Tibial artery (tissue), 4 donors: Measurements from ENCODE around the gene SCAMP1.

Experiments used
- DNase-seq, 2 donors: peaks; one replicate each; pipeline ENCODE4 v3.0.0-alpha.2; 2019
- H3K27ac ChIP-seq, 2 donors: fragments of 200-600 bp; sonication (generic) in 1 of 2; 1 replicate in 1 of 2; 2 replicates in 1 of 2; pipeline ENCODE4 v1.5.1; 2018 to 2019; ENCODE audit warnings: mild to moderate bottlenecking in 1 of 2
- H3K27me3 ChIP-seq, 2 donors: fragments of 200-600 bp; sonication (generic) in 1 of 2; one replicate each; pipeline versions ENCODE4 v1.5.1 to v1.6.0; 2016 to 2019
- H3K36me3 ChIP-seq, 3 donors: fragments of 200-600 bp; sonication (generic) in 2 of 3; one replicate each; pipeline ENCODE4 v1.5.1; 2016 to 2019; ENCODE audit warnings: mild to moderate bottlenecking in 2 of 3
- H3K4me1 ChIP-seq, 4 donors: fragments of 200-600 bp; sonication (generic) in 2 of 4; 1 replicate in 3 of 4; 2 replicates in 1 of 4; pipeline ENCODE4 v1.5.1; 2016 to 2019
- H3K4me3 ChIP-seq, 2 donors: fragments of 200-600 bp; sonication (generic) in 1 of 2; 1 replicate in 1 of 2; 2 replicates in 1 of 2; pipeline ENCODE4 v1.5.1; 2018 to 2019; ENCODE audit warnings: mild to moderate bottlenecking in 2 of 2
- H3K9me3 ChIP-seq, 3 donors: fragments of 200-600 bp; sonication (generic) in 1 of 3; one replicate each; pipeline ENCODE4 v1.5.1; 2016 to 2019
- intact Hi-C: fragments of 100-400 bp; cut with DNase I; formaldehyde crosslinking; loops from one replicate; pipeline ENCODE4 v1.15.0; 2023; ENCODE audit warnings: low total_unique reads
- TF ChIP-seq, protein P1 (sequence below), 2 experiments: fragments of 200-600 bp in 1 of 2; fragments of 450-650 bp in 1 of 2; IDR thresholded peaks; one replicate each; pipeline ENCODE4 v1.5.1; 2017 to 2019; ENCODE audit warnings: antibody characterized with exemption in 2 of 2, mild to moderate bottlenecking in 1 of 2, moderate library complexity in 1 of 2

SCAMP1 gene

GRCh38 chr5:78500871-78501270 is 140.5 kb downstream of the SCAMP1 start:
- Histone ChIP-seq H3K36me3 (no peaks in the 10 kb centered on the region), H3K9me3 (no peaks in the 10 kb centered on the region), H3K4me1 (peaks cover 5 to 63% (median 46%) of the 10 kb centered on the region in 4 donors), H3K27me3 (no peaks in the 10 kb centered on the region), H3K27ac (no peak overlapping the region), H3K4me3 (no peak overlapping the region)
- DNase-seq, result no peak
- TF ChIP-seq, protein P1, sequence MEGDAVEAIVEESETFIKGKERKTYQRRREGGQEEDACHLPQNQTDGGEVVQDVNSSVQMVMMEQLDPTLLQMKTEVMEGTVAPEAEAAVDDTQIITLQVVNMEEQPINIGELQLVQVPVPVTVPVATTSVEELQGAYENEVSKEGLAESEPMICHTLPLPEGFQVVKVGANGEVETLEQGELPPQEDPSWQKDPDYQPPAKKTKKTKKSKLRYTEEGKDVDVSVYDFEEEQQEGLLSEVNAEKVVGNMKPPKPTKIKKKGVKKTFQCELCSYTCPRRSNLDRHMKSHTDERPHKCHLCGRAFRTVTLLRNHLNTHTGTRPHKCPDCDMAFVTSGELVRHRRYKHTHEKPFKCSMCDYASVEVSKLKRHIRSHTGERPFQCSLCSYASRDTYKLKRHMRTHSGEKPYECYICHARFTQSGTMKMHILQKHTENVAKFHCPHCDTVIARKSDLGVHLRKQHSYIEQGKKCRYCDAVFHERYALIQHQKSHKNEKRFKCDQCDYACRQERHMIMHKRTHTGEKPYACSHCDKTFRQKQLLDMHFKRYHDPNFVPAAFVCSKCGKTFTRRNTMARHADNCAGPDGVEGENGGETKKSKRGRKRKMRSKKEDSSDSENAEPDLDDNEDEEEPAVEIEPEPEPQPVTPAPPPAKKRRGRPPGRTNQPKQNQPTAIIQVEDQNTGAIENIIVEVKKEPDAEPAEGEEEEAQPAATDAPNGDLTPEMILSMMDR (IDR thresholded peaks at IDR 0.05), result no peak
- intact Hi-C loops, result no loop called here

DNA sequence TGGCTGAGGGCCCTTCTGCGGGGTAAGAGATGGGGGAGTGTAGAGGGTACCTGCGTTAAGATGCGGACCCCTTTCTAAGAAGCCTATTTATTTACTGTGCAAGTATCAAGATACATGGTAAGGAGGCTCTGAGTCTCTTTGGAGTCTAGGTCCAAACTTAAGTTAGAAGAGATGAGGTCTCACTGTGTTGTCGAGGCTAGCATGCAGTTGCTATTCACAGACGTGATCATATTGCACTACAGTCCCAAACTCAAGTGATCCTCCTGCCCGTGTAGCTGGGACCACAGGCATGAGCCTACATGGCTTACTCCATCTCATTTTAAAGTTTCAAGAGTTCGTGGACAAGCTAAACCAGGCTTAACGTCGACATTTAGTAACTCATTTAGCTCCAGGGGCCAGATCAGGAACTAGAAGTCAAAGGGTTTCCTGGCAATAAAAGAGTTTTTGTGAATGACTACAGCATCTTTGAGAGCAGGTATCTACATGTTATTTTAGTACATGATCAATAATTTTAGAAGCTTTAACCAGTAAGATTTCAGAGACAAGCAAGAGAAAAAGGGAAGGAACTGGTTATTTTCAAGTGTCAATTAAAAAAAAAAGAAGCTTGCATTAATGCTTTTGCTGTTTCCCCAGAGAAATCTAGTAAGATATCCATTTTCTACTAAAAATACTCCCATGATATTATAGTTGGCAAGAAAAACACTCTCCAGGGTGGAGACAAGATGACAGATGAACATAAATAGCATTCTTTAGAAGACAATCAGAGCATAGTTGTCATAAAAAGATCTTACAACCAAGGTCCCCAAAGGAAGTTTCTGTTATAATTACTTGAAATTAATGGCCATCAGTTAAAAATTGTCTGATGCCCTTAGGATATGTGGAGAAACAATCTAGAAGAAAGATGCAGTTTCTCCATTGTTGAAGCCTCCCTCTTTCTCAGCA is 141.3 kb downstream of the SCAMP1 start:
- intact Hi-C loops, result no loop called here
- H3K4me3 ChIP-seq, result no peak overlapping the region
- H3K27ac ChIP-seq, result peak overlapping the region in 1 of 2 donors; percentile 15
- TF ChIP-seq, protein P1 (IDR thresholded peaks at IDR 0.05), result no peak
- H3K9me3 ChIP-seq, result no peaks in the 10 kb centered on the region
- H3K27me3 ChIP-seq, result no peaks in the 10 kb centered on the region
- peaks cover 5 to 63% (median 45%) of the 10 kb centered on the region in 4 donors for H3K4me1 ChIP-seq
- H3K36me3 ChIP-seq, result no peaks in the 10 kb centered on the region
- no peak for DNase-seq

GRCh38 chr5:78503958-78504653 is 143.7 kb downstream of the SCAMP1 start:
- no peaks in the 10 kb centered on the region for H3K9me3 ChIP-seq
- TF ChIP-seq, protein P1 (IDR thresholded peaks at IDR 0.05), result no peak
- no peaks in the 10 kb centered on the region for H3K36me3 ChIP-seq
- intact Hi-C loops, result no loop called here
- H3K4me1 ChIP-seq, result peaks cover 5 to 63% (median 43%) of the 10 kb centered on the region in 4 donors
- H3K27me3 ChIP-seq, result no peaks in the 10 kb centered on the region
- DNase-seq, result peak in 1 of 2 donors; percentile 45
- H3K4me3 ChIP-seq, result no peak overlapping the region
- H3K27ac ChIP-seq, result peak overlapping the region; percentile 29 to 61

GRCh38 chr5:78504704-78505677 is 144.6 kb downstream of the SCAMP1 start:
- Histone ChIP-seq H3K4me1 (peaks cover 9 to 71% (median 50%) of the 10 kb centered on the region in 4 donors), H3K9me3 (no peaks in the 10 kb centered on the region), H3K36me3 (no peaks in the 10 kb centered on the region), H3K4me3 (no peak overlapping the region), H3K27ac (peak overlapping the region; percentile 37 to 61), H3K27me3 (no peaks in the 10 kb centered on the region)
- intact Hi-C loops, result no loop called here
- TF ChIP-seq, protein P1 (IDR thresholded peaks at IDR 0.05), result no peak
- DNase-seq, result peak; percentile 92 to 96

DNA sequence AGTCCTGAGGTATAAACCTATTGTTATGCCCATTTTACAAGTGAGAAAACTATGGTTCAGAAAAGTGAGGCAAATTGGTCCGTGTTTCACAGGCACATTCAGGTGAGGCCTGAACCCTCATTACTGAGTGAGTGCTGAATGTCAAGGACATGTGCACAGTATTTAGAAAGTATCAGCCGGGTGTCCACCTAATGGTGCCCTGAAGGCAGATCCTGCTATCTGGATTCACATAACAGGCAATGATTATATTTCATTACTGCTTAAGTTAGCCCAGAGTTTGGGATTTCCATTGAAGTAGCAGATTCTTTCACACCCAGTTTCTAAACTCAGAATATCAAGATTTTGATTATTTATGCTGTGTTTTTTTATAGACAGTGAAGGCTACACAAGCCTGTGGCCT is 145.4 kb downstream of the SCAMP1 start:
- Histone ChIP-seq H3K27me3 (no peaks in the 10 kb centered on the region), H3K4me3 (no peak overlapping the region), H3K9me3 (no peaks in the 10 kb centered on the region), H3K36me3 (no peaks in the 10 kb centered on the region), H3K27ac (peak overlapping the region in 1 of 2 donors; percentile 29), H3K4me1 (peaks cover 9 to 80% (median 58%) of the 10 kb centered on the region in 4 donors)
- TF ChIP-seq, protein P1 (IDR thresholded peaks at IDR 0.05), result no peak
- intact Hi-C loops, result no loop called here
- DNase-seq, result no peak
